ENCODE results near the gene ANKRD24. TPM values are rescaled to one million over a fixed set of nuclear protein-coding genes. Genes with fewer than 3 reads are reported as not detected.

Gene ANKRD24
- total RNA-seq, 1 experiment from 2014 or later: 0.33 TPM

- no TSS peak for BruUV-seq (replicated peaks)
- TF ChIP-seq EZH2phosphoT487 (IDR thresholded peaks at IDR 0.05; ENCODE audit: borderline replicate concordance, low read length): no peak
- TF ChIP-seq, protein P1, sequence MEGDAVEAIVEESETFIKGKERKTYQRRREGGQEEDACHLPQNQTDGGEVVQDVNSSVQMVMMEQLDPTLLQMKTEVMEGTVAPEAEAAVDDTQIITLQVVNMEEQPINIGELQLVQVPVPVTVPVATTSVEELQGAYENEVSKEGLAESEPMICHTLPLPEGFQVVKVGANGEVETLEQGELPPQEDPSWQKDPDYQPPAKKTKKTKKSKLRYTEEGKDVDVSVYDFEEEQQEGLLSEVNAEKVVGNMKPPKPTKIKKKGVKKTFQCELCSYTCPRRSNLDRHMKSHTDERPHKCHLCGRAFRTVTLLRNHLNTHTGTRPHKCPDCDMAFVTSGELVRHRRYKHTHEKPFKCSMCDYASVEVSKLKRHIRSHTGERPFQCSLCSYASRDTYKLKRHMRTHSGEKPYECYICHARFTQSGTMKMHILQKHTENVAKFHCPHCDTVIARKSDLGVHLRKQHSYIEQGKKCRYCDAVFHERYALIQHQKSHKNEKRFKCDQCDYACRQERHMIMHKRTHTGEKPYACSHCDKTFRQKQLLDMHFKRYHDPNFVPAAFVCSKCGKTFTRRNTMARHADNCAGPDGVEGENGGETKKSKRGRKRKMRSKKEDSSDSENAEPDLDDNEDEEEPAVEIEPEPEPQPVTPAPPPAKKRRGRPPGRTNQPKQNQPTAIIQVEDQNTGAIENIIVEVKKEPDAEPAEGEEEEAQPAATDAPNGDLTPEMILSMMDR (conservative IDR thresholded peaks at IDR 0.05; ENCODE audit: low read depth, low read length): no peak
- no peak for TF ChIP-seq EZH2 (IDR thresholded peaks at IDR 0.05; ENCODE audit: low read length, unreplicated experiment)
- no peaks in the 10 kb centered on the region for H3K79me2 ChIP-seq (ENCODE audit: low read length)
- POLR2A ChIA-PET (ENCODE audit: unreplicated experiment): no interaction called here
- no peak for ATAC-seq
- H3K27me3 ChIP-seq (ENCODE audit: low read length): peaks cover 13% of the 10 kb centered on the region
- no peak overlapping the region for H3K4me2 ChIP-seq (ENCODE audit: low read length)
- no peaks in the 10 kb centered on the region for H3K36me3 ChIP-seq (ENCODE audit: low read depth, low read length)
- no peaks in the 10 kb centered on the region for H3F3A ChIP-seq (ENCODE audit: low read length, unreplicated experiment)
- no peak for DNase-seq
- no peaks in the 10 kb centered on the region for H3K9me3 ChIP-seq (ENCODE audit: low read length)
- CTCF ChIA-PET: no interaction called here
- intact Hi-C loops (cut with micrococcal nuclease): no loop called here
- no peaks in the 10 kb centered on the region for H3K9me2 ChIP-seq (replicated peaks; ENCODE audit: low read length)
- H4K20me1 ChIP-seq (ENCODE audit: low read length): no peaks in the 10 kb centered on the region
- no peak overlapping the region for H3K9ac ChIP-seq (ENCODE audit: low read length)
- H3K27ac ChIP-seq (ENCODE audit: low read length): no peak overlapping the region
- H3K4me3 ChIP-seq (ENCODE audit: low read length): no peak overlapping the region
- no peaks in the 10 kb centered on the region for H3K4me1 ChIP-seq (ENCODE audit: insufficient read depth, low read length)
- no peak overlapping the region for H2AFZ ChIP-seq (ENCODE audit: low read length)
Observed at GRCh38 chr19:4194353-4194752, 11.9 kb downstream of the ANKRD24 start.

DNA sequence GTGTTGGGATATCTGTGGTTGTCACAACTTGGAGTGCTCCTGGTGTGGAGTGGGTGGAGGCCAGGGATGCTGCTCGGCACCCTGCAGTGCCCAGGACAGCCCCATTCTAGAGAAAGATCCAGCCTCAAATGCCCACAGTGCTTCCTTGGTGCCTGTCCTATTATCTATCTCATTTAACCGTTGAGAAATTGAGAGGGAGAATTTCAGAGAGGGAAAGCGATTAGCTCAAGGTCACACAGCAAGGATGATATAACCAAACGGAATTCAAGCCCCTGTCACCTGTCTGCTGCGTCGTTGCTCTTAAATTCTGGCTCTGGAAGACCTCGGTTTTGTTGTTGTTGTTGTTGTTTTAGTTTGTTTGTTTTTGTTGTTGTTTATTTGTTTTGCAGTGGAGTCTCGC, 13.5 kb downstream of the ANKRD24 start:
- no peaks in the 10 kb centered on the region for H3K4me1 ChIP-seq (ENCODE audit: insufficient read depth, low read length)
- intact Hi-C loops (cut with micrococcal nuclease): no loop called here
- no peak overlapping the region for H3K4me3 ChIP-seq (ENCODE audit: low read length)
- CTCF ChIA-PET: no interaction called here
- H3F3A ChIP-seq (ENCODE audit: low read length, unreplicated experiment): no peaks in the 10 kb centered on the region
- no peaks in the 10 kb centered on the region for H4K20me1 ChIP-seq (ENCODE audit: low read length)
- H3K4me2 ChIP-seq (ENCODE audit: low read length): no peak overlapping the region
- H3K9me2 ChIP-seq (replicated peaks; ENCODE audit: low read length): no peaks in the 10 kb centered on the region
- no peaks in the 10 kb centered on the region for H3K36me3 ChIP-seq (ENCODE audit: low read depth, low read length)
- H3K27me3 ChIP-seq (ENCODE audit: low read length): peaks cover 13% of the 10 kb centered on the region
- no peak for ATAC-seq
- H3K27ac ChIP-seq (ENCODE audit: low read length): no peak overlapping the region
- H3K9ac ChIP-seq (ENCODE audit: low read length): no peak overlapping the region
- H3K79me2 ChIP-seq (ENCODE audit: low read length): no peaks in the 10 kb centered on the region
- no peaks in the 10 kb centered on the region for H3K9me3 ChIP-seq (ENCODE audit: low read length)
- POLR2A ChIA-PET (ENCODE audit: unreplicated experiment): no interaction called here
- no peak for DNase-seq
- no peak for TF ChIP-seq EZH2phosphoT487 (IDR thresholded peaks at IDR 0.05; ENCODE audit: borderline replicate concordance, low read length)
- BruUV-seq (replicated peaks): no TSS peak
- no peak overlapping the region for H2AFZ ChIP-seq (ENCODE audit: low read length)

- no peak overlapping the region for H3K4me2 ChIP-seq (ENCODE audit: low read length)
- CTCF ChIA-PET: no interaction called here
- BruUV-seq (replicated peaks): no TSS peak
- no peak overlapping the region for H3K27ac ChIP-seq (ENCODE audit: low read length)
- DNase-seq: no peak
- no peaks in the 10 kb centered on the region for H3F3A ChIP-seq (ENCODE audit: low read length, unreplicated experiment)
- H3K9ac ChIP-seq (ENCODE audit: low read length): no peak overlapping the region
- no peaks in the 10 kb centered on the region for H3K4me1 ChIP-seq (ENCODE audit: insufficient read depth, low read length)
- POLR2A ChIA-PET (ENCODE audit: unreplicated experiment): no interaction called here
- no peaks in the 10 kb centered on the region for H3K9me2 ChIP-seq (replicated peaks; ENCODE audit: low read length)
- no peaks in the 10 kb centered on the region for H3K36me3 ChIP-seq (ENCODE audit: low read depth, low read length)
- no peak for ATAC-seq
- H4K20me1 ChIP-seq (ENCODE audit: low read length): no peaks in the 10 kb centered on the region
- TF ChIP-seq, protein P1 (conservative IDR thresholded peaks at IDR 0.05; ENCODE audit: low read depth, low read length): no peak
- TF ChIP-seq EZH2 (IDR thresholded peaks at IDR 0.05; ENCODE audit: low read length, unreplicated experiment) (no peak), EZH2phosphoT487 (IDR thresholded peaks at IDR 0.05; ENCODE audit: borderline replicate concordance, low read length) (no peak)
- intact Hi-C loops (cut with micrococcal nuclease): no loop called here
- H3K4me3 ChIP-seq (ENCODE audit: low read length): no peak overlapping the region
- H3K79me2 ChIP-seq (ENCODE audit: low read length): no peaks in the 10 kb centered on the region
- peaks cover 13% of the 10 kb centered on the region for H3K27me3 ChIP-seq (ENCODE audit: low read length)
- no peak overlapping the region for H2AFZ ChIP-seq (ENCODE audit: low read length)
- no peaks in the 10 kb centered on the region for H3K9me3 ChIP-seq (ENCODE audit: low read length)
Observed at GRCh38 chr19:4196587-4197148, 14.2 kb downstream of the ANKRD24 start.
